DMS114 treated with DMSO at 0.1 percent for 48 hours (cell line): ENCODE measurements around the gene UQCC3.
A peak's percentile ranks its signal among the peaks of the same experiment; 100 is the strongest.
"Not testable (repeated sequence)": the region's sequence is repeated elsewhere in the genome, so short reads cannot be mapped to it uniquely, and the experiment has no call there.

Experiments
- DNase-seq: peaks from one replicate; lab custom pipeline; 2025; ENCODE audit not compliant: unreplicated experiment; lab: John Stamatoyannopoulos, UW

The UQCC3 gene, protein sequence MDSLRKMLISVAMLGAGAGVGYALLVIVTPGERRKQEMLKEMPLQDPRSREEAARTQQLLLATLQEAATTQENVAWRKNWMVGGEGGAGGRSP

DNA sequence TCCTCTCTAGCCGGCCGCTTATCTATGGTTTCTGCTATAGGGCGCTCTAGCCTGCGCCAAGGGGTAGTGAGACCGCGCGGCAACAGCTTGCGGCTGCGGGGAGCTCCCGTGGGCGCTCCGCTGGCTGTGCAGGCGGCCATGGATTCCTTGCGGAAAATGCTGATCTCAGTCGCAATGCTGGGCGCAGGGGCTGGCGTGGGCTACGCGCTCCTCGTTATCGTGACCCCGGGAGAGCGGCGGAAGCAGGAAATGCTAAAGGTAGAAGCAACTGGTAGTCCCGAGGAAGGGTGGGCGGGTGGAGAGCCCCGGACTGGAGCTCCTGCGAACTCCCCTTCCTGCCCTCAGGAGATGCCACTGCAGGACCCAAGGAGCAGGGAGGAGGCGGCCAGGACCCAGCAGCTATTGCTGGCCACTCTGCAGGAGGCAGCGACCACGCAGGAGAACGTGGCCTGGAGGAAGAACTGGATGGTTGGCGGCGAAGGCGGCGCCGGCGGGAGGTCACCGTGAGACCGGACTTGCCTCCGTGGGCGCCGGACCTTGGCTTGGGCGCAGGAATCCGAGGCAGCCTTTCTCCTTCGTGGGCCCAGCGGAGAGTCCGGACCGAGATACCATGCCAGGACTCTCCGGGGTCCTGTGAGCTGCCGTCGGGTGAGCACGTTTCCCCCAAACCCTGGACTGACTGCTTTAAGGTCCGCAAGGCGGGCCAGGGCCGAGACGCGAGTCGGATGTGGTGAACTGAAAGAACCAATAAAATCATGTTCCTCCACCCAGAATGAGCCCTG is at the start of gene UQCC3, which contains the start of gene LBHD1:
UQCC3 (plus strand) TSS at position 66 of the 782 bp plus-strand sequence; CDS start at position 139, 73 bp downstream.
LBHD1 (minus strand) TSS at position 660 of the 782 bp plus-strand sequence. CDS start 2,236 bp downstream, outside the sequence.
- DNase-seq: peak; percentile 80

DNA sequence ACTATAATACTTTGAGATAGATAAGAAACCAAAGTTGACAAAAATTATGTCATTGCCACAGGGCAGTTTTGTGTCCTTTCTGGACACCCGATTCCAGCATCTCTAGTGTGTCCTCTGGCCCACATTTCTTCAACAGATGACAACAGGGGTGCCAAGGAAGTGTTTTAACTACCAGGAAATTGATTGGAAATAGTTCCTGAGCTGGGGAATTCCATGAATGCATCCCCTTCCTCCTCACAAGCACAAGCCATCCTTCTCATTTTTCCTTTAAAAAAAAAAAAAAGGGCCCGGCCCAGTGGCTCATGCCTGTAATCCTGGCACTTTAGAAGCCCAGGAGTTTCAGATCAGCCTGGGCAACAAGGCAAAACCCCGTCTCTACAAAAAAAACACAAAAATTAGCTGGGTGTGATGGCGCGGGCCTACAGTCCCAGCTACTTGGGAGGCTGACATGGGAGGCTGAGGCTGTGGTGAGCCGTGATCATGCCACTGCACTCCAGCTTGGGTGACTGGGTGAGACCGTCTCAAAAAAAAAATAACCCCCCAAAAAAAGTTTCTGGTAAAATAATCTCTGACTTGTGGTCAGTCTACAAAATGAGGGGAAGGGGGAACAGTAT is 48.9 kb upstream of the UQCC3 start:
- DNase-seq: no peak

DNA sequence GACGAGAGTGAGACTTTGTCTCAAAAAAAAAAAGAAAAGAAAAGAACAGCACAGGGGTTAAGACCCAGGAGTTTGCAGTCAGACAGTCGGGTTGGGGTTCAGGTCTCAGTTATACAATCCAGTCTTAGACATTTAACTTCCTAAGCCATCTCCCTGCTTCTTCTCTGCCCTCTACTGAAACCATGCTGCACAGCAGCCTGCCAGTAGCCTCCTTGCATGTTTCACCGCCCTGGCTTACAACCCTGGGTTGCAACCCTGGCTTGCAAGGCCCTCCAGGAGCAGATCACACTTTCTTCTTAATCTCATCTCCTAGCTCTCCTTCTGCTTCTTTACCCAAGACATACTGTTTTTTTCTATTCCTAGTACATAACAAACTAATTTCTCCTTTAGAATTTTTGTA is 43.8 kb upstream of the UQCC3 start:
- peak; percentile 26 for DNase-seq

DNA sequence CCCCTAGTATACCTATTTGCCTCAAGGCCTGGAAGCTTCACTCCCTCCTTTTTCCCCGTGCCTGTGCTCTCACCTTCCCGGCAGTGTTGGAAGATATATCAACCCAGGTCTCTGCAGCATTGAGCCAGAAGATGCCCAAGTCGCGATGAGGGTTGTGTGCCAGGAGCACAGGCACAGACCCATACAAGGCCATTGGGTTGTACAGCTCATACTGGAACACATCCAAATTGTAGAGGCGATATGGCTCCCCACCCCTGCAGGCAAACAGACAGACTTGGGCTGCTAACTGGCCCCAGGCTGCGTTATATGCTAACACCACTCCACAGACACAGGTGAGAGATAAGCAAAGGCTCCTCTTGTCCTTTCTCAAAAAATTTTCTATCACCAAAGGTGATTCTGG is 39.0 kb upstream of the UQCC3 start:
- no peak for DNase-seq

DNA sequence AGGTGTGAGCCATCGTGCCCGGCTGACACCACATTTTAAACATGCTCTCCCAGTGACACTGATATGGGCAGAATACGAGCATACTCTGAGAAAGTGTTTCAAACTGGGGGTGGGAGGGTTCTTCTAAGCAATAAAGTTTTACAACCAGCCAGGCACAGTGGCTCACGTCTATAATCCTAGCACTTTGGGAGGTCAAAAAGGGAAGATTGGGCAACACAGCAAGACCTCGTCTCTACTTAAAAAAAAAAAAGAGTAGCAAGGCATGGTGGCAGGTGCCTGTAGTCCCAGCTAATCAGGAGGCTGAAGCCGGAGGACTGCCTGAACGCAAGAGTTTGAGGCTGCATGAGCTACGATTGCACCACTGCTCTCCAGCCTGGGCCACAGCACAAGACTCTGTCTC is 27.3 kb upstream of the UQCC3 start:
- DNase-seq: no peak

DNA sequence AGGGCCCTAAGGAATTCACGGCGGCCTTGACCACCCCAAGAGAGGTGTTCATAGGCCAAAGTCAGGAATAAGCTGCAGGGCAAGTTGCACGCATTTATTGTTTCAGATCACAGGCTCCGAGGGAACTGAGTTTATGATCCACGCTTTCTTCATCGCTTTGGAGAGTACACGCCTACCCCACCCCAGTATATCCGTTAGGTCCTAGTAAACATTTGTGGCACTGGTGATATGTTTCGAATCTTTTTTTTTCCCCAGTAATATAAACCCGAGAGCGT is 25.9 kb upstream of the UQCC3 start:
- DNase-seq: no peak

DNA sequence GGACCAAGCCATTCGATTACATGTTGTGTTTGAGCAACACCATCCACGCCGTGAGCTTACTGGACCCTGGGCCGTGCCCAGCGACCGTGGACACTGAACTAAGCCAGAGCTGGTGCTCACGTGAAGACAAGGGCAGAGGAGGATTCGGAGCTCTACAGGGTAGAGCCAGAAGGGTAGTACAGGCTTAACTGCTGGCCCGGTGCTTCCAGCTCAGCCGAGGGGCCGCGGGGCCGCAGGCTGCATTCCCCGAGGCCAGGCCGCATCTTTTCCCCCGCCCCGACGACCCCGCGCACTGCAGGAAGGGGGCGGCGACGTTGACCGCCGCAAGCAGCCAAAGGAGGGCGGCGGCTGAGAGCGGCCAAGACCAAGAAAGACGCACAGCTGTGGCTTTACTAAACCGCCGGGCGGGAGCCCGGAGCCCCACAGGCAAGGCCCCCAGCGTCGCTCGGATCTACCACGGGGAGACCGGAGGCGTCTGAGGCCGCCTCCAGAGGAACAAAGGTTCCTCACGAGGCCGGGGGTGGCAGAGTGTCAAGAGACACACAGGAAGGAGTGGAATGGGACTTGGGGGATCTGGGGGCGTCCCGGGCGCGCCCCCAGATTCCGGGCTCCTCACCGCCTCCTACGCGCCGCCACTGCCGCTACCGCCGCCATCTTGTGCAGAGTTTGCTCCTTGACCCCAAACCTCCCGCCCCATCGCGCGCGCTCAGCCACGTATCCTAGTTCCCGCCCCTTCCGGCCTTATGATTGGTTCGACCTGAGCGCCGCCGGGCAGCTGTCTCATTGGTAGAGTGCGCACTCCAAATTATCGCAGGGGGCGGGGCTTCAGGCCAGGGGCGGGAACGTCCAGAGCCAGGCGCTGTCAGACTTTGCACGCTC is 25.3 kb upstream of the UQCC3 start, which contains the start of gene GANAB:
GANAB (minus strand) TSS at position 668 of the 879 bp plus-strand sequence; CDS start at position 654, 14 bp downstream.
- peak; percentile 97 for DNase-seq

DNA sequence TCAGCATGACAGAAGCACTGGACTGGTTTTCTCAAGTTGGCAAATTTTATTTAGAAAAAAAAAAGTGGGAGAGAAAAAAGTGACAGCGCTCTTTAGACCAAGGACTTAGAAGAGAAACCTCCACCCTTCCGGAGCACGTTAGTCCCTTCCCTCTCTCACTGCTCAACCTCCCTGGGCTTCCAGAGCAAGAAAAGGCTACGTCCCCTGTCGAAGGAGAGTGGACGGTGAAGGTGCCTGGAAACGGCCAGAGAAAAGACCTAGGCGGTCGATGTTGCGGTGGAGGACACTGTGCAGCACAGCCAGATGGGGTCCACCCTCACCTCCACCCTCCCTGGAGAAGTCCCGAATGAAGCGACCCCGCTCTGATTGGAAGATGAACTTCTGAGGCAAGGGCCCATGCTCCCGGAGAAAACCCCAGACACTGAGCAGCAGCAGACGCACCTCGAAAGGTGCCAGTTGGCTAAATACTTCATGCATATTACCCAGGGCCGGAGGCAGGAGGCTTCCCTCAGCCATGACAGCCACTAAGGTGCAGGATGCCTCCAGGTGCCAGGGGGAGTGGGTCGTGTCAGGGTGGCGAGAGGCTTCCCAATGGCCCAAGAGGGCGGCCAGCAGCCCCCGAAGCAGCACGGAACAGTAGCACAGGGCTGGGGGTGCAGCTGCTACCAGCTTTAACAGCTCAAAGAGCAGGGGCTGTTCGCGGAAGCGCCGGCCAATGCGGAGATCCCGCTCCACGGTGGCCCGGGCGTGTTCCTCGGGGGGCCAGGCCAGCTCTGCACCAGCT is 24.5 kb upstream of the UQCC3 start:
- no peak for DNase-seq

DNA sequence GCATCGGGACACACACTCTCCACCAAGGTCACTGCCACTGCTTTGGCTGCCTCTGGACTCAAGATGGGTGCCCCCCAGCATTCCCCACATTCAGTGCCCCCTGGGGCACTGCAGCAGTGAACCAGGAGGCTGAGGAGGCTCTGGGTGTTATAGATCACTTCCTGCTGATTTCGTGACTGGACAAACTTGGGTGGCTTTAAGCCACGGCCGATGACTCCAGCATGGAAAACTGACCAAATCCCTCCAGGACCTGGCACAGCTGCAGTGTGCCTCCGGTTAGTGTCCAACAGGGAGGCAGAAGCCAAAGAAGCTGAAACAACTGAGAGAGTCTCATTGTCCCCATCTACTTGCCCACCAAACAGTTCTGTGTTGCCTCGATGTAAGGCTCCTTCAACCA is 23.9 kb upstream of the UQCC3 start:
- no peak for DNase-seq

DNA sequence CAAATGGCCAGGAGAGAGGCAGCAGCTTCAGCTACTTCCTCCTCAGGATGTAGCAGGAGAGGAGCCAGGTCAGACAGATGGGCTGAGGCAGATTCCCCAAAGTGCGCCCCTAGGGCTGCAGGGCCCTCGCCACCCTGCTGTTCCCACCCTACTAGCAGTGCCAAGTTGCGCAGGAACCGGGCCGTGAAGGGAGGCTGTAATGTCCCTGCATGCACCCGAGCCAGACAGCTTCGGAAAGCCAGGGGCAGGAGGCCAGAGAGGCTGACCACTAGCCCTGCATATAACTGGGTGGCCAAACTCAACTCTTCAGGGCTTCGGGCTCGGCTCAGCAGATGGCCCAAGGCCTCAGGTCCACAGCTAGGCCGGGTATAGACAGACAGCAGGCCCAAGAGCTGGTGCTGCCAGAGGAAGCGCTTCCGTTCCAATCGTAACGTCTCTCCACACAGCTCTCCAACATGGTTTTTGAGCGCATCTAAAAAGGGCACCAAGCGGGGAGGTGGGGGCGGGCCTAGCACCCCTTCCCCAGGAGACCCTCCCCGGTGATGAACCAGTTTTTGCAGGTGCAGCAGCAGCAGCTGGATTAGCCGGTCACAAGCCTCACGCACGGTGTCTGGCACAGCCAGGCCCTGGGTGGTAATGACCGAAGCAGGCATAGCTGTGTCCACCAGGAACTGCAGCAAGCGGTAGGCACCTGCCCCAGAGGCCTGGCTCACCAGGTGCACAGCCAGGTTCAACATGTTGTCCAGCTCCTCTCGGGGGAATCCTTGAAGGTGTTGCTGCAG is 23.1 kb upstream of the UQCC3 start:
- no peak for DNase-seq

DNA sequence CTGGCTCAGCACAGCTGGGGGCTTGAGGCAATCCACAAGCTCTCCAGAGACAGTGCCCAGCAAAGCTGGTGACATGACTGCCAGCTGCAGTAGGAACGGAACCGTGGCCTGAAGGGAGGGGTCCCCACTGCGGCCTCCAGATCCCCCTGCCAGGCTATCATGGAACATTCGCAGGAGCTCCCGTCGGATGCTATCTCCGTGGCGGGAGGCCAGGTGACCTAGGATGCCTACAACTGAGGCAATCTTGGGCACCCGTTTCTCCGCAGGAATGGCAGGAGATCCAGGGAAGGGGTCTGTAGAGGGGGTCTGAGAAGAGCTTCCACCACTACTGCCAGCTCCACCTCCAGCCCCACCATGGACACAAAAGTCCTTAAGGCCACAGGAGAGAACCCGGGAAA is 22.5 kb upstream of the UQCC3 start:
- DNase-seq: no peak

DNA sequence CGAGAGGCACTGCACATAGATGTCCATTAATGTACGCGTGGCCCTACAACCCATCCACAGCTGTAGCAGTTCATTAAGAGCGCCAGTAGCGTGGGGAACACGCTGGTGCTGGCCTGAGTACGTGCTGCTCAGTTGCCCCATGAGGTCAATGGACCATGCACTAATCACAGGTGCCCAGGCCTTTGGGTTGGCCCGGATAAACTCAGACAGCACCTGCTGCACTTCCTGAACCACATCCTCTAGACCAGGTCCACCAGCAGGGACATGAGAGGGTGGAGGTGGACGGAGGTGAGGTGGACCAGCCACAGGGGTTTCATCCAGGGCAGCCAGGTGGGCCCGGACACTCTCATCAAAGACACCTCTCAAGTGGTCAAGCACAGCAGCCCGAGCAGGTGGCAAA is 22.0 kb upstream of the UQCC3 start:
- no peak for DNase-seq

DNA sequence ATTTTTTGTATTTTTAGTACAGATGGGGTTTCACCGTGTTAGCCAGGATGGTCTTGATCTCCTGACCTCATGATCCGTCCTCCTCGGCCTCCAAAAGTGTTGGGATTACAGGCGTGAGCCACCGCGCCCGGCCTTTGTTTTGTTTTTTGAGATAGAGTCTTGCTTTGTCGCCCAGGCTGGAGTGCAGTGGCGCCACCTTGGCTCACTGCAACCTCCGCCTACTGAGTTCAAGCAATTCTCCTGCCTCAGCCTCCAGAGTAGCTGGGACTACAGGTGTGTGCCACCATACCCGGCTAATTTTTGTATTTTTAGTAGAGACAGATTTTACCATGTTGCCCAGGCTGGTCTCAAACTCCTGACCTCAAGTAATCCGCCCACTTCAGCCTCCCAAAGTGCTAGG is 21.2 kb upstream of the UQCC3 start:
- not testable (repeated sequence) for DNase-seq

DNA sequence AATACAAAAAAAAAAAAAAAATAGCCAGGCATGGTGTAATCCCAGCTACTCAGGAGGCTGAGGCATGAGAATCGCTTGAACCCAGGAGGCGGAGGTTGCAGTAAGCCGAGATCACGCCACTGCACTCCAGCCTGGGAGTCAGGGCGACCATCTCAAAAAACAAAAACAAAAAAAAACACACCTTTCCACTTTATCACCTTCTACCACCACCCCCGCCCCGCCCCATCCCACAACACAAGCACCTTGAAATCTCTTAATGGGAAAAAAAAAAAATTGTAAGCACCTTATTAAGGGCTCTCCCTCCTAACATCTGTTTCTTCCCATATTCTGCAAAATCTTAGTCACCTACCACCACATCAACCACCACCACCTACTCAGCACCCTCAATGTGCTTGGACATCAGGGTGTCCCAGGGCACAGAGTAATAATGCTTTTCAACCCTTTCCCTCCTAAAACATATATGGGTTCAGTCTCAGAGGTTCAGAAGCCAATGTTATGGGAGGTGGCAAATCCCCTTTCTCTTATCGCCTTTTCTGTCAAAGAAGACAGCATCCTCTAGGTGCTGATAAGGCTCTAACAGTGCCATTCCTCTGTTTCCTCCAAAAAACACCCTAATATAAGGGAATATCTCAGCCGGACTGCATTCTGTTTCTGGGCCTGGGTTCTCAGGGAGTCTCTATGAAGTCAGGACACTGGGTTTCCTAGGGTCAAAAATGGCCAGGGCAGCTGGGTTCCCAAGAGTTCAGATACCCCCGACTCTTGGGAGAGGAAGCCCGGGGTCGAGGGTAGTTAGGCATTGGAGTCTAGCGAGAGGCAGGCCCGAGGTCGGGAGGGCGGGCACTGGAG is 19.1 kb upstream of the UQCC3 start:
- DNase-seq: no peak

DNA sequence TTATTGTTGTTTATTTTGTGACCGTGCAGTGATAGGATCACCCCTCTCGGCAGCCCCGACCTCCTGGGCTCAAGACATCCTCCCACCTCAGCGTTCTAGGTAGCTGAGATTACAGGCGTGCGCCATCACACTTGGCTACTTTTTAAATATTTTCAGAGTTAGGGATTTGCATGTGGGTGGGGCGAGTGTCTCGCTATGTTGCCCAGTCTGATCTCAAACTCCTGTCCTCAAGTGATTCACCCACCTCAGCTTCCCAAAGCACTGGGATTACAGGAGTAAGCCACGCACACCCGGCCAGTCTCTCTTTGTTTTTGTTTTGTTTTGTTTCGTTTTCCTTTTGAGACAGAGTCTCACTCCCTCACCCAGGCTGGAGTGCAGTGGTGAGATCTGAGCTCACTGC is 17.2 kb upstream of the UQCC3 start:
- no peak for DNase-seq

DNA sequence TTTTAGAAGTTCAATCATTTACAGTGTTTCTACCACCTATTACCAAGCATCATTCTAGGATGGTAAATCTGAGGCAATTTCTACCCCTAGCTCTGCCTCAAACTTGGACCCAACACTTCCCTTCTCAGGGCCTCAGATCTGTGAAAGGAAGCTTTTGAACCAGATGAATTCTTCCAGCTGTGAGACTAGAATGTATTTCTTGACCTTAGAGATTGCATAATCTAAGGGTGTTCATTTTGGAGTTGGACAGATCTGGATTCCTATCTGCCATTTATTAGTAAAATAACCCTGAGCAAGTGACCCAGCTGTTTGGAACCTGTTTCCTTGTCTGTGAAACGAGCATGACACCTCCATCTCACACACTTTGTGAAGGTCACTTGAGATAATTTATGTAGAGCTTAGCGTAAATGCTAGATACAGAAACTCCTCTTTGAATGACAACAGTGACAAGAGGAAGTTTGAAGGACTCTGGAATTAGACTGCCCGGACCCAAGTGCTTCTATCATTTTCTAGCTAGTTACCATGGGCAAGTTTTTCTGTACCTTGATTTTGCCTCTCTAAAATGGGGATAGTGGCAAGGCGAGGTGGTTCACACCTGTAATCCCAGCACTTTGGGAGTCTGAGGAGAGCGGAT is 14.6 kb upstream of the UQCC3 start:
- DNase-seq: no peak

DNA sequence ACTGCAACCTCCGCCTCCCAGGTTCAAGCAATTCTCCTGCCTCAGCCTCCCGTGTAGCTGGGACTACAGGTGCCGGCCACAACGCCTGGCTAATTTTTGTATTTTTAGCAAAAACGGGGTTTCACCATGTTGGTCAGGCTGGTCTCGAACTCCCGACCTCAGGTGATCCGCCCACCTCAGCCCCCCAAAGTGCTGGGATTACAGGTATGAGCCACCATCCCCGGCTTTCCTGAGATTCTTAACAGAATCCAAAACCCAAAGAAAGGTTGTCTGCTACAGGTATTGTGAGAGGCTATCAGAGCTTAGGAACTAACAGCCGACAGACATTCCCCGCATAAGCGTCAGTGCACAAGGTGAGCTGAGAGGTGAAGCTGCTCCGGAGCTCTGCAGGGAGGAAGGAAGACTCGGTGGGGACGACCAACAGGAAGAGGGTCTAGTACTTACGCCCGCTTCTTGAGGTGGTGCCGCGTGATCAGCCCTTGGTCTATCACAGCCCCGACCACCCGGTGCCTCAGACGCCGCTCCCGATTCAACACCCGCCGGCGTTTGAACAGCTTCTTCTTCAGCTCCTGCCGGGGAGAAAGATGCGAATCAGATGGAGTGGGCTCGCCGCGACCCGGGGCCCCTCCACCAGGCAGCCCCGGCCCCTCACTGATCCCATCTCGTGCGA is 6.9 kb upstream of the UQCC3 start:
- DNase-seq: peak; percentile 79

DNA sequence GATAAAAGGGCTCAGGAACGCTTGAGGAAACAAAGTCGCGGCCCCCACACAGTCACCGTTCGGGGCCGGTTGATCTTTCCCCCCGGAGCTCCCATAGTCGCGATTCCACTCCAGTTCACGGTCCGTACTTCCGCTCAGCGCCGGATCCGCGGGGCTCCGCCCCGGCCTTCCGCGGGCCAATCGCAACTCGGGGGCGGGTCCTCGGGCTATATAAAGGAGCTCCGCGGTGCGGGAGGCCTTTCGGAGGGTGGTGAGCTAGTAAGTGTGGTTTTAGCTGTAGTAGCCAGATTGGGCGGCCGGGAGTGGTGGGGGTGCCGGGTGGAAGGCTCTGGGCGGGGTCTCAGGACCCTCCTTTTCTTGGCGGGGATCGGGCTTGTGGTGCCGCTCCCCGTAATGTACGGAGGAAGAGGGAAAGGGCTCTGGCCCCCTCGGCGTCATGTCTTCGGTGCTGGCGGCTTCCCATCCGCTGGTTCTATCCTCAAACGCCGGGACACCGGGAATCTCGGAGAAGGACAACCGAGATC is 6.3 kb upstream of the UQCC3 start, which contains the start of the genes C11orf98 and CSKMT:
C11orf98 (minus strand) TSS at position 136 of the 524 bp plus-strand sequence; CDS start at position 95, 41 bp downstream.
CSKMT (plus strand) TSS at position 238 of the 524 bp plus-strand sequence. CDS start 568 bp downstream, outside the sequence.
- peak; percentile 92 for DNase-seq
